ENCODE measurements around the gene SUSD1. TPM values are rescaled to one million over a fixed set of nuclear protein-coding genes. Genes with fewer than 3 reads are reported as not detected.

SUSD1 gene
- polyA plus RNA-seq, 1 experiment, result 17.5 TPM

- Histone ChIP-seq H3K36me3 (ENCODE audit: control insufficient read depth, insufficient read depth, low read length) (no peaks in the 10 kb centered on the region), H3K27me3 (ENCODE audit: control insufficient read depth, insufficient read depth, low read length) (no peaks in the 10 kb centered on the region), H3K4me3 (ENCODE audit: low read depth, low read length) (no peak overlapping the region)
- TF ChIP-seq, protein P1, sequence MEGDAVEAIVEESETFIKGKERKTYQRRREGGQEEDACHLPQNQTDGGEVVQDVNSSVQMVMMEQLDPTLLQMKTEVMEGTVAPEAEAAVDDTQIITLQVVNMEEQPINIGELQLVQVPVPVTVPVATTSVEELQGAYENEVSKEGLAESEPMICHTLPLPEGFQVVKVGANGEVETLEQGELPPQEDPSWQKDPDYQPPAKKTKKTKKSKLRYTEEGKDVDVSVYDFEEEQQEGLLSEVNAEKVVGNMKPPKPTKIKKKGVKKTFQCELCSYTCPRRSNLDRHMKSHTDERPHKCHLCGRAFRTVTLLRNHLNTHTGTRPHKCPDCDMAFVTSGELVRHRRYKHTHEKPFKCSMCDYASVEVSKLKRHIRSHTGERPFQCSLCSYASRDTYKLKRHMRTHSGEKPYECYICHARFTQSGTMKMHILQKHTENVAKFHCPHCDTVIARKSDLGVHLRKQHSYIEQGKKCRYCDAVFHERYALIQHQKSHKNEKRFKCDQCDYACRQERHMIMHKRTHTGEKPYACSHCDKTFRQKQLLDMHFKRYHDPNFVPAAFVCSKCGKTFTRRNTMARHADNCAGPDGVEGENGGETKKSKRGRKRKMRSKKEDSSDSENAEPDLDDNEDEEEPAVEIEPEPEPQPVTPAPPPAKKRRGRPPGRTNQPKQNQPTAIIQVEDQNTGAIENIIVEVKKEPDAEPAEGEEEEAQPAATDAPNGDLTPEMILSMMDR (IDR thresholded peaks at IDR 0.05; ENCODE audit: insufficient read depth, low read depth, low read length), result peak; percentile 52
- ChIA-PET POLR2A (no interaction called here), CTCF (interaction anchor here (0.7 to 2.8 kb wide), 17 partner anchors 10 to 816 kb away, joined by 3 to 21 read pairs (median 4); no protein-coding TSS in a partner anchor)
- no peak for DNase-seq (ENCODE audit: low read depth)
Observed at GRCh38 chr9:112086627-112087026, 88.5 kb downstream of the SUSD1 start.

GRCh38 chr9:112084907-112085306 lies 90.2 kb downstream of the SUSD1 start:
- H3K27me3 ChIP-seq (ENCODE audit: control insufficient read depth, insufficient read depth, low read length), result no peaks in the 10 kb centered on the region
- CTCF ChIA-PET, result interaction anchor here (1.0 to 2.8 kb wide), 7 partner anchors 10 to 327 kb away, joined by 3 to 21 read pairs (median 5); partner anchors contain the start of gene PTBP3
- H3K4me3 ChIP-seq (ENCODE audit: low read depth, low read length), result no peak overlapping the region
- DNase-seq (ENCODE audit: low read depth), result no peak
- no peaks in the 10 kb centered on the region for H3K36me3 ChIP-seq (ENCODE audit: control insufficient read depth, insufficient read depth, low read length)
- POLR2A ChIA-PET, result no interaction called here
- TF ChIP-seq, protein P1 (IDR thresholded peaks at IDR 0.05; ENCODE audit: insufficient read depth, low read depth, low read length), result no peak

DNA sequence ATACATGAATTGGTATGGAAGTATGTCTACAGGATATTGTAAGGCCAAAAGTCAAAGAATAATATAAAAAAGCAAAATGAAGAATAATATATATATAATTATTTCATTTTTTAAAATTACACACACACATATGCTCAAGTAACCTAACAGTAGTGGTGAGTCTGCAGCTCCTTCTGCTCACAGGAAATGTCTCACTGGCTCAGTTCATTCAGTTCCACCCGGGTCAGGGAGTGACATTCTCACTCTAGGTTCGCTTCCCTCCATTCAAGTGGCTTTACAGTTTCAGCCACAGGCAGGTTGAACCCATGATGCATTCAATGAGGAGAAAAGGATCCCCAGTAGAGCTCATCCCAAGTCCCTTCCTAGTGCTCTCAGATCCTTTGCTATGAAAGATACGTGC lies 90.8 kb downstream of the SUSD1 start:
- no peak for DNase-seq (ENCODE audit: low read depth)
- ChIA-PET CTCF (interaction anchor here (1.0 to 2.8 kb wide), 6 partner anchors 9 to 324 kb away, joined by 3 to 21 read pairs (median 6); partner anchors contain the start of gene PTBP3), POLR2A (no interaction called here)
- no peak overlapping the region for H3K4me3 ChIP-seq (ENCODE audit: low read depth, low read length)
- TF ChIP-seq, protein P1 (IDR thresholded peaks at IDR 0.05; ENCODE audit: insufficient read depth, low read depth, low read length), result no peak
- H3K27me3 ChIP-seq (ENCODE audit: control insufficient read depth, insufficient read depth, low read length), result no peaks in the 10 kb centered on the region
- no peaks in the 10 kb centered on the region for H3K36me3 ChIP-seq (ENCODE audit: control insufficient read depth, insufficient read depth, low read length)

- ChIA-PET CTCF (interaction anchor here (0.7 to 1.6 kb wide), 7 partner anchors 9 to 738 kb away, joined by 3 to 9 read pairs (median 3); no protein-coding TSS in a partner anchor), POLR2A (no interaction called here)
- TF ChIP-seq, protein P1 (IDR thresholded peaks at IDR 0.05; ENCODE audit: insufficient read depth, low read depth, low read length), result no peak
- H3K27me3 ChIP-seq (ENCODE audit: control insufficient read depth, insufficient read depth, low read length), result no peaks in the 10 kb centered on the region
- no peaks in the 10 kb centered on the region for H3K36me3 ChIP-seq (ENCODE audit: control insufficient read depth, insufficient read depth, low read length)
- H3K4me3 ChIP-seq (ENCODE audit: low read depth, low read length), result no peak overlapping the region
- DNase-seq (ENCODE audit: low read depth), result no peak
Observed at GRCh38 chr9:112081918-112082729, 93.0 kb downstream of the SUSD1 start.

- no peaks in the 10 kb centered on the region for H3K36me3 ChIP-seq (ENCODE audit: control insufficient read depth, insufficient read depth, low read length)
- POLR2A ChIA-PET, result no interaction called here
- H3K4me3 ChIP-seq (ENCODE audit: low read depth, low read length), result no peak overlapping the region
- DNase-seq (ENCODE audit: low read depth), result no peak
- H3K27me3 ChIP-seq (ENCODE audit: control insufficient read depth, insufficient read depth, low read length), result no peaks in the 10 kb centered on the region
- TF ChIP-seq, protein P1 (IDR thresholded peaks at IDR 0.05; ENCODE audit: insufficient read depth, low read depth, low read length), result no peak
- CTCF ChIA-PET, result interaction anchor here (0.7 to 1.6 kb wide), 4 partner anchors 17 to 739 kb away, joined by 3 to 9 read pairs (median 5); no protein-coding TSS in a partner anchor
Observed at GRCh38 chr9:112080831-112081542, 94.1 kb downstream of the SUSD1 start.

Measured in BJ (cell line).